Measurements from ENCODE around the gene IKZF2. TPM values are rescaled to one million over a fixed set of nuclear protein-coding genes. Genes with fewer than 3 reads are reported as not detected.

IKZF2 gene
- polyA plus RNA-seq, 2 of the 4 experiments (the other 2 are of a cell fraction), result 0.17 to 0.44 TPM

GRCh38 chr2:213101692-213102460 is 49.5 kb downstream of the IKZF2 start:
- POLR2A ChIA-PET, result no interaction called here
- Histone ChIP-seq H3K4me1 (no peaks in the 10 kb centered on the region), H3K4me2 (no peak overlapping the region), H3K4me3 (no peak overlapping the region), H3K27ac (no peak overlapping the region), H3K9me3 (no peaks in the 10 kb centered on the region)
- FAIRE-seq, result no peak
- 59% methylated on average over 5 of the region's 5 CpGs for WGBS (ENCODE audit: missing lambda C conversion rate)
- DNase-seq (ENCODE audit: low read depth in 1 of 2, low spot score in 1 of 2), result no peak
- ATAC-seq, result no peak
- CTCF ChIA-PET, result no interaction called here
- TF ChIP-seq, protein P1, sequence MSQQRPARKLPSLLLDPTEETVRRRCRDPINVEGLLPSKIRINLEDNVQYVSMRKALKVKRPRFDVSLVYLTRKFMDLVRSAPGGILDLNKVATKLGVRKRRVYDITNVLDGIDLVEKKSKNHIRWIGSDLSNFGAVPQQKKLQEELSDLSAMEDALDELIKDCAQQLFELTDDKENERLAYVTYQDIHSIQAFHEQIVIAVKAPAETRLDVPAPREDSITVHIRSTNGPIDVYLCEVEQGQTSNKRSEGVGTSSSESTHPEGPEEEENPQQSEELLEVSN (IDR thresholded peaks at IDR 0.05; ENCODE audit: borderline replicate concordance, low read depth), result no peak
- TF ChIP-seq FOSL2 (IDR thresholded peaks at IDR 0.05) (no peak), FOSL2 (CRISPR knock-in tag; IDR thresholded peaks at IDR 0.05) (no peak), CEBPB (IDR thresholded peaks at IDR 0.05) (no peak), JUN (IDR thresholded peaks at IDR 0.05) (no peak), CBX8 (IDR thresholded peaks at IDR 0.05) (no peak), MAFK (IDR thresholded peaks at IDR 0.05; ENCODE audit: partially characterized antibody) (no peak), ZC3H11A (IDR thresholded peaks at IDR 0.05) (no peak), RAD21 (conservative IDR thresholded peaks at IDR 0.05 in 1 of 2, IDR thresholded peaks at IDR 0.05 in 1 of 2) (no peak), HDAC2 (IDR thresholded peaks at IDR 0.05) (no peak), TFCP2L1 (CRISPR knock-in tag; IDR thresholded peaks at IDR 0.05) (no peak)
- TF ChIP-seq, protein P2, sequence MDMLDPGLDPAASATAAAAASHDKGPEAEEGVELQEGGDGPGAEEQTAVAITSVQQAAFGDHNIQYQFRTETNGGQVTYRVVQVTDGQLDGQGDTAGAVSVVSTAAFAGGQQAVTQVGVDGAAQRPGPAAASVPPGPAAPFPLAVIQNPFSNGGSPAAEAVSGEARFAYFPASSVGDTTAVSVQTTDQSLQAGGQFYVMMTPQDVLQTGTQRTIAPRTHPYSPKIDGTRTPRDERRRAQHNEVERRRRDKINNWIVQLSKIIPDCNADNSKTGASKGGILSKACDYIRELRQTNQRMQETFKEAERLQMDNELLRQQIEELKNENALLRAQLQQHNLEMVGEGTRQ (IDR thresholded peaks at IDR 0.05), result no peak

DNA sequence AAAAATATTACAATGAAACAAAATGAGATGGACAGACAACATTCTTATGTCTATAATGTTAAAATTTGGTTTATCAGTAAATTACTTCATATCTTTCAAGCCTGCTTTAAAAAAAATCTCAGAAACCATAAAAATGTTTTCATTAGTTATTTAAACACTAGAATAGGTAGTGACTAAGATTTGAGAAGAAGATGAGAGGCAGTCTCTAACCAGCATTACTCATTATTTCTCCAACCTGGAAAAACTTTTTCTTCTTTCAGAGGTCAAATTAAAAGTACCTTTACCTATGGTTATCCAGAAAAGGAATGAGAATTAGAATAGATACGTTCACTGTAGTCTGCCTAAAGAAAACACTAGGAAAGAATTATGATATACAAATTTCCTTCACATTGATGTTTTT is 50.3 kb downstream of the IKZF2 start:
- no peaks in the 10 kb centered on the region for H3K9me3 ChIP-seq
- FAIRE-seq (no peak), ATAC-seq (no peak), DNase-seq (ENCODE audit: low read depth in 1 of 2, low spot score in 1 of 2) (no peak)
- no peak for TF ChIP-seq SMC3 (IDR thresholded peaks at IDR 0.05)
- TF ChIP-seq FOSL2 (IDR thresholded peaks at IDR 0.05), result no peak
- no peak for TF ChIP-seq FOSL2 (CRISPR knock-in tag; IDR thresholded peaks at IDR 0.05)
- no peak for TF ChIP-seq HOXB13 (CRISPR knock-in tag; IDR thresholded peaks at IDR 0.05; ENCODE audit: low read depth)
- TF ChIP-seq FOXS1 (CRISPR knock-in tag; IDR thresholded peaks at IDR 0.05), result no peak
- no peak for TF ChIP-seq TP53 (CRISPR knock-in tag; IDR thresholded peaks at IDR 0.05)
- TF ChIP-seq HEYL (CRISPR knock-in tag; IDR thresholded peaks at IDR 0.05), result no peak
- TF ChIP-seq, protein P3, sequence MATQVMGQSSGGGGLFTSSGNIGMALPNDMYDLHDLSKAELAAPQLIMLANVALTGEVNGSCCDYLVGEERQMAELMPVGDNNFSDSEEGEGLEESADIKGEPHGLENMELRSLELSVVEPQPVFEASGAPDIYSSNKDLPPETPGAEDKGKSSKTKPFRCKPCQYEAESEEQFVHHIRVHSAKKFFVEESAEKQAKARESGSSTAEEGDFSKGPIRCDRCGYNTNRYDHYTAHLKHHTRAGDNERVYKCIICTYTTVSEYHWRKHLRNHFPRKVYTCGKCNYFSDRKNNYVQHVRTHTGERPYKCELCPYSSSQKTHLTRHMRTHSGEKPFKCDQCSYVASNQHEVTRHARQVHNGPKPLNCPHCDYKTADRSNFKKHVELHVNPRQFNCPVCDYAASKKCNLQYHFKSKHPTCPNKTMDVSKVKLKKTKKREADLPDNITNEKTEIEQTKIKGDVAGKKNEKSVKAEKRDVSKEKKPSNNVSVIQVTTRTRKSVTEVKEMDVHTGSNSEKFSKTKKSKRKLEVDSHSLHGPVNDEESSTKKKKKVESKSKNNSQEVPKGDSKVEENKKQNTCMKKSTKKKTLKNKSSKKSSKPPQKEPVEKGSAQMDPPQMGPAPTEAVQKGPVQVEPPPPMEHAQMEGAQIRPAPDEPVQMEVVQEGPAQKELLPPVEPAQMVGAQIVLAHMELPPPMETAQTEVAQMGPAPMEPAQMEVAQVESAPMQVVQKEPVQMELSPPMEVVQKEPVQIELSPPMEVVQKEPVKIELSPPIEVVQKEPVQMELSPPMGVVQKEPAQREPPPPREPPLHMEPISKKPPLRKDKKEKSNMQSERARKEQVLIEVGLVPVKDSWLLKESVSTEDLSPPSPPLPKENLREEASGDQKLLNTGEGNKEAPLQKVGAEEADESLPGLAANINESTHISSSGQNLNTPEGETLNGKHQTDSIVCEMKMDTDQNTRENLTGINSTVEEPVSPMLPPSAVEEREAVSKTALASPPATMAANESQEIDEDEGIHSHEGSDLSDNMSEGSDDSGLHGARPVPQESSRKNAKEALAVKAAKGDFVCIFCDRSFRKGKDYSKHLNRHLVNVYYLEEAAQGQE (IDR thresholded peaks at IDR 0.05), result no peak
- no peak for TF ChIP-seq CHD4 (IDR thresholded peaks at IDR 0.05; ENCODE audit: borderline replicate concordance)
- TF ChIP-seq NR3C1 (IDR thresholded peaks at IDR 0.05), result no peak
- no peak overlapping the region for H3K4me2 ChIP-seq
- ChIA-PET CTCF (no interaction called here), POLR2A (no interaction called here)
- no peaks in the 10 kb centered on the region for H3K4me1 ChIP-seq
- no peak overlapping the region for H3K4me3 ChIP-seq
- no peak overlapping the region for H3K27ac ChIP-seq
- 51% methylated on average over 1 of the region's 1 CpG for WGBS (ENCODE audit: missing lambda C conversion rate)

GRCh38 chr2:213098612-213099011 is 52.8 kb downstream of the IKZF2 start:
- Histone ChIP-seq H3K9me3 (no peaks in the 10 kb centered on the region), H3K4me2 (no peak overlapping the region), H3K4me3 (no peak overlapping the region), H3K27ac (no peak overlapping the region), H3K4me1 (no peaks in the 10 kb centered on the region)
- no peak for ATAC-seq
- FAIRE-seq, result no peak
- ChIA-PET CTCF (no interaction called here), POLR2A (no interaction called here)
- TF ChIP-seq FOXS1 (CRISPR knock-in tag; IDR thresholded peaks at IDR 0.05), result no peak
- TF ChIP-seq MAZ (IDR thresholded peaks at IDR 0.05; ENCODE audit: borderline replicate concordance, low read depth, low read length), result no peak
- TF ChIP-seq HDAC2 (IDR thresholded peaks at IDR 0.05), result no peak
- no peak for TF ChIP-seq CBX2 (IDR thresholded peaks at IDR 0.05; ENCODE audit: borderline replicate concordance, low read depth)
- no peak for TF ChIP-seq RCOR1 (IDR thresholded peaks at IDR 0.05; ENCODE audit: low read depth, low read length)
- no peak for TF ChIP-seq NR3C1 (IDR thresholded peaks at IDR 0.05)
- no peak for TF ChIP-seq HOXB5 (CRISPR knock-in tag; IDR thresholded peaks at IDR 0.05)
- TF ChIP-seq NPAS2 (CRISPR knock-in tag; IDR thresholded peaks at IDR 0.05; ENCODE audit: borderline replicate concordance), result no peak
- no peak for DNase-seq (ENCODE audit: low read depth in 1 of 2, low spot score in 1 of 2)
- 44% methylated on average over 4 of the region's 4 CpGs for WGBS (ENCODE audit: missing lambda C conversion rate)
